Suprapubic skin (tissue), 4 donors: Measurements from ENCODE around the gene LGALS4. TPM values are rescaled to one million over a fixed set of nuclear protein-coding genes. Genes with fewer than 3 reads are reported as not detected.
"Not testable (repeated sequence)": the region's sequence is repeated elsewhere in the genome, so short reads cannot be mapped to it uniquely, and the experiment has no call there.

ENCODE experiments used
- DNase-seq, 2 donors: peaks; one replicate each; pipeline ENCODE4 v3.0.0-alpha.2; 2019; ENCODE audit warnings: low spot score in 2 of 2
- H3K27ac ChIP-seq: fragments of 200-600 bp; sonication (generic); one replicate; pipeline ENCODE4 v1.5.1; 2019
- H3K27me3 ChIP-seq: fragments of 200-600 bp; sonication (generic); one replicate; pipeline ENCODE4 v1.5.1; 2019
- H3K36me3 ChIP-seq: fragments of 200-600 bp; sonication (generic); one replicate; pipeline ENCODE4 v1.5.1; 2019
- H3K4me1 ChIP-seq: fragments of 200-600 bp; sonication (generic); one replicate; pipeline ENCODE4 v1.5.1; 2019
- H3K4me3 ChIP-seq: fragments of 200-600 bp; sonication (generic); one replicate; pipeline ENCODE4 v1.5.1; 2019; ENCODE audit warnings: mild to moderate bottlenecking
- H3K9me3 ChIP-seq: fragments of 200-600 bp; sonication (generic); one replicate; pipeline ENCODE4 v1.5.1; 2019
- EP300 ChIP-seq: sonication (generic); formaldehyde crosslinking; IDR thresholded peaks from one replicate; pipeline ENCODE4 v1.6.1; 2017; ENCODE audit warnings: antibody characterized with exemption
- POLR2A ChIP-seq, 2 donors: fragments of 450-650 bp; IDR thresholded peaks; one replicate each; pipeline ENCODE4 v1.6.1; 2017; ENCODE audit warnings: antibody characterized with exemption in 2 of 2, mild to moderate bottlenecking in 2 of 2, moderate library complexity in 2 of 2
- POLR2AphosphoS5 ChIP-seq, 3 donors: sonication (generic); formaldehyde crosslinking; IDR thresholded peaks; one replicate each; pipeline ENCODE4 v1.6.1; 2017; ENCODE audit warnings: antibody characterized with exemption in 3 of 3
- WGBS: methylation state at CpG from one replicate; pipeline ENCODE4 v1.1.5; 2018; 5-methylcytosine and 5-hydroxymethylcytosine counted together
- total RNA-seq, 4 donors: library from RNA; depleted of rRNA; stranded (reverse); fragments of >200 nt; gene quantifications; one replicate each; pipeline ENCODE4 v1.1.0, GENCODE V29; 2016
- TF ChIP-seq, protein P1 (sequence below), 2 donors: fragments of 200-600 bp in 1 of 2; fragments of 450-650 bp in 1 of 2; sonication (generic) in 1 of 2; IDR thresholded peaks; one replicate each; pipeline ENCODE4 v1.5.1; 2016 to 2019; ENCODE audit warnings: antibody characterized with exemption in 2 of 2, mild to moderate bottlenecking in 1 of 2, moderate library complexity in 1 of 2

Gene LGALS4, protein sequence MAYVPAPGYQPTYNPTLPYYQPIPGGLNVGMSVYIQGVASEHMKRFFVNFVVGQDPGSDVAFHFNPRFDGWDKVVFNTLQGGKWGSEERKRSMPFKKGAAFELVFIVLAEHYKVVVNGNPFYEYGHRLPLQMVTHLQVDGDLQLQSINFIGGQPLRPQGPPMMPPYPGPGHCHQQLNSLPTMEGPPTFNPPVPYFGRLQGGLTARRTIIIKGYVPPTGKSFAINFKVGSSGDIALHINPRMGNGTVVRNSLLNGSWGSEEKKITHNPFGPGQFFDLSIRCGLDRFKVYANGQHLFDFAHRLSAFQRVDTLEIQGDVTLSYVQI
- total RNA-seq = 1 to 10 TPM in 3 of 4 donors, under 1 TPM in 1; 0.39 to 8.2 (median 1.6) TPM

DNA sequence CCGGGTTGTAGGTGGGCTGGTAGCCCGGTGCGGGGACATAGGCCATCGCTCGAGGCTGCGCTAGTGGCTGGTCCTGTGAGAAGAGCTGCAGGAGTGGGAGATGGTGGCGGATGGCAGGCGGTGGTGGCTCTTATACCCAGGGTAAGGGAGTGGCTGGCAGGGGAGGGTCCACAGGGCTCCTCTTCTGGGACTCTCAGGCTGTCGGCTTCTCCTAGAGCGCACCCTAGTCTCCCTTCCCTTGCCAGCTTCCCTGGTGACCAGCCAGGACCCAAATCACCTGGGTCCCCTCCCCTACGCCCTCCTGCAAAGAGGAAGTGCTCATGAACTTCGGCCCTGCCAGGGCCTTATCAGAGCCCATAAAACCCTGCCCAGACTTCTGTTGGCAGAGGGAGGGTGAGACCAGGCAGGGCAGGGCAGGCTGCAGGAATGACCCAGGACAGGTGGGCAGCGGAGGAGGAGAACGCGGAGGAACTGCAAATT is at the start of gene LGALS4:
TSS of gene LGALS4 (minus strand) at position 105 of the 480 bp plus-strand sequence. CDS start at position 46, 59 bp downstream.
- no peaks in the 10 kb centered on the region for H3K4me1 ChIP-seq
- H3K27me3 ChIP-seq = no peaks in the 10 kb centered on the region
- 90% methylated on average over 13 of the region's 15 CpGs for WGBS
- H3K27ac ChIP-seq = no peak within 1 kb of the TSS
- no peaks in the 10 kb centered on the region for H3K9me3 ChIP-seq
- no peak for DNase-seq
- peaks cover 39% of the 10 kb centered on the region for H3K36me3 ChIP-seq
- no peak for TF ChIP-seq EP300
- TF ChIP-seq, protein P1, sequence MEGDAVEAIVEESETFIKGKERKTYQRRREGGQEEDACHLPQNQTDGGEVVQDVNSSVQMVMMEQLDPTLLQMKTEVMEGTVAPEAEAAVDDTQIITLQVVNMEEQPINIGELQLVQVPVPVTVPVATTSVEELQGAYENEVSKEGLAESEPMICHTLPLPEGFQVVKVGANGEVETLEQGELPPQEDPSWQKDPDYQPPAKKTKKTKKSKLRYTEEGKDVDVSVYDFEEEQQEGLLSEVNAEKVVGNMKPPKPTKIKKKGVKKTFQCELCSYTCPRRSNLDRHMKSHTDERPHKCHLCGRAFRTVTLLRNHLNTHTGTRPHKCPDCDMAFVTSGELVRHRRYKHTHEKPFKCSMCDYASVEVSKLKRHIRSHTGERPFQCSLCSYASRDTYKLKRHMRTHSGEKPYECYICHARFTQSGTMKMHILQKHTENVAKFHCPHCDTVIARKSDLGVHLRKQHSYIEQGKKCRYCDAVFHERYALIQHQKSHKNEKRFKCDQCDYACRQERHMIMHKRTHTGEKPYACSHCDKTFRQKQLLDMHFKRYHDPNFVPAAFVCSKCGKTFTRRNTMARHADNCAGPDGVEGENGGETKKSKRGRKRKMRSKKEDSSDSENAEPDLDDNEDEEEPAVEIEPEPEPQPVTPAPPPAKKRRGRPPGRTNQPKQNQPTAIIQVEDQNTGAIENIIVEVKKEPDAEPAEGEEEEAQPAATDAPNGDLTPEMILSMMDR (IDR thresholded peaks at IDR 0.05) = no peak
- TF ChIP-seq POLR2AphosphoS5 (IDR thresholded peaks at IDR 0.05) = no peak
- TF ChIP-seq POLR2A (IDR thresholded peaks at IDR 0.05) = no peak
- H3K4me3 ChIP-seq = no peak within 1 kb of the TSS

DNA sequence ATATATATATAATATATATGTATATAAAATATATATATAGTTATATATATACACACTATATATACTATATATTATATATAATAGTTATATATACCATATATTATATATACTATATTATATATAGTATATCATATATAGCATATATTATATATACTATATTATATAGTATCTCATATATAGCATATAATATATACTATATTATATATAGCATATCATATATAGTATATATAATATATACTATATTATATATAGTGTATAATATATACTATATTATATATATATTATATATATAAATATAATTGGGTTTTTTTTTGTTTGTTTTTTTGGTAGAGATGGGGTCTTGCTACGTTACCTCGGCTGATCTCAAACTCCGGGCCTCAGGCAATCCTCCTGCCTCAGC is 48.6 kb upstream of the LGALS4 start:
- Histone ChIP-seq H3K27me3 (no peaks in the 10 kb centered on the region), H3K4me1 (peaks cover 30% of the 10 kb centered on the region), H3K27ac (no peak overlapping the region), H3K4me3 (no peak overlapping the region), H3K9me3 (no peaks in the 10 kb centered on the region), H3K36me3 (no peaks in the 10 kb centered on the region)
- WGBS = 88% methylated on average over 3 of the region's 3 CpGs
- TF ChIP-seq POLR2AphosphoS5 (IDR thresholded peaks at IDR 0.05) = no peak
- no peak for TF ChIP-seq POLR2A (IDR thresholded peaks at IDR 0.05)
- no peak for TF ChIP-seq EP300
- TF ChIP-seq, protein P1 (IDR thresholded peaks at IDR 0.05) = no peak
- no peak for DNase-seq

GRCh38 chr19:38859631-38860204 is 47.0 kb upstream of the LGALS4 start:
- not testable (repeated sequence) for H3K27ac ChIP-seq, H3K9me3 ChIP-seq, H3K4me3 ChIP-seq, H3K36me3 ChIP-seq, DNase-seq, H3K27me3 ChIP-seq
- peaks cover 21% of the 10 kb centered on the region for H3K4me1 ChIP-seq
- 60% methylated on average over 20 of the region's 21 CpGs for WGBS

DNA sequence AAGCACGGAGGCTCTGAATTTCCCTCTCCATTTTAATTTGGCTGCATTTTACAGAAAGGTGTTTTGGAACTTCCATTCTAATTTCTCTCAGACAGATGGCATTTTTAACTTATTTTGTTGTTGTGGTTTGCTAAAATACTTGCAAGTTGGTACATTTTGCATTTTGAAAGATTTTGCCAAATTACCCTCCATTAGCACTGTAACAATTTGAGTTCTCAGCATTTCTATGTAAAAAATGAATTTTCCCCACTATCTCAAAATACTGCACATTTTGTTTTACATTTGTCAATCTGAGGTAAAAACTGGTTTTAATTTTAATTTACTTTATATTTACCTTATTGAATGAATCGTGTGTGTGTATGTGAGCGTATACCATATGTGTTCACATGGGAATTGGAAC is 44.1 kb upstream of the LGALS4 start:
- Histone ChIP-seq H3K9me3 (no peaks in the 10 kb centered on the region), H3K36me3 (no peaks in the 10 kb centered on the region), H3K4me1 (peaks cover 8% of the 10 kb centered on the region), H3K27me3 (no peaks in the 10 kb centered on the region), H3K27ac (no peak overlapping the region), H3K4me3 (no peak overlapping the region)
- no peak for DNase-seq
- WGBS = 84% methylated on average over 3 of the region's 3 CpGs
- no peak for TF ChIP-seq EP300
- no peak for TF ChIP-seq POLR2A (IDR thresholded peaks at IDR 0.05)
- TF ChIP-seq, protein P1 (IDR thresholded peaks at IDR 0.05) = no peak
- TF ChIP-seq POLR2AphosphoS5 (IDR thresholded peaks at IDR 0.05) = no peak

GRCh38 chr19:38855751-38856150 is 43.0 kb upstream of the LGALS4 start:
- not testable (repeated sequence) for DNase-seq, H3K36me3 ChIP-seq, H3K4me3 ChIP-seq, H3K27ac ChIP-seq, H3K9me3 ChIP-seq, H3K27me3 ChIP-seq
- peaks cover 16% of the 10 kb centered on the region for H3K4me1 ChIP-seq
- WGBS = no CpG with 5 or more reads among the region's 37 CpGs

- not testable (repeated sequence) for H3K27me3 ChIP-seq, H3K36me3 ChIP-seq, H3K27ac ChIP-seq, H3K4me3 ChIP-seq, H3K9me3 ChIP-seq, DNase-seq
- WGBS = 58% methylated on average over 3 of the region's 3 CpGs
- peaks cover 18% of the 10 kb centered on the region for H3K4me1 ChIP-seq
Observed at GRCh38 chr19:38854961-38855360, 42.2 kb upstream of the LGALS4 start.
